Testis (tissue), 2 donors: ENCODE data around the gene PSMD2.

Source experiments
- POLR2A ChIP-seq: fragments of 450-650 bp; IDR thresholded peaks from one replicate; pipeline ENCODE4 v1.6.1; 2017; ENCODE audit warnings: antibody characterized with exemption, mild to moderate bottlenecking, moderate library complexity
- TF ChIP-seq, protein P1 (sequence below), 3 experiments: fragments of 450-650 bp in 2 of 3; fragments of 200-600 bp in 1 of 3; sonication (generic) in 1 of 3; IDR thresholded peaks; one replicate each; pipeline ENCODE4 v1.5.1; 2016 to 2019; ENCODE audit warnings: antibody characterized with exemption in 3 of 3, mild to moderate bottlenecking in 2 of 3, moderate library complexity in 1 of 3

DNA sequence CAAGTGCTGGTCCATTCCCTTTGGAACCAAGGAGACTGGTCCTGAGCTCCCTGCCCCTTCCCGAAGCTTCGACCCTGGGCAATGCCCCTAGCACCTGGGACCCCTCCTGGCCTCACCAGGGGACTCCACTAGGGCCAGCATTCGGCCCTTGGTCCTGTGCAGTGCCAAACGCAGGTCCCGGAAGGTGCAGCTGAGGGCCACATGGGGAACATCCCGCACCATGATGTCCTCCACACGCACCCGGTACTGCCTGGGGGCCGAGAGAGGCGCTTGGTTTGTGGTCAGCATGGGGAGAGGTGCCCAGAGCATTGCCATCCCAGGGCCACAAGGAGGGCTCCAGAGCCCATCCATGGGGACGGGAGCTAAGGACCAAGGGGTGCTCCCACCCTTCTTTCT lies 54.5 kb downstream of the PSMD2 start:
- TF ChIP-seq, protein P1, sequence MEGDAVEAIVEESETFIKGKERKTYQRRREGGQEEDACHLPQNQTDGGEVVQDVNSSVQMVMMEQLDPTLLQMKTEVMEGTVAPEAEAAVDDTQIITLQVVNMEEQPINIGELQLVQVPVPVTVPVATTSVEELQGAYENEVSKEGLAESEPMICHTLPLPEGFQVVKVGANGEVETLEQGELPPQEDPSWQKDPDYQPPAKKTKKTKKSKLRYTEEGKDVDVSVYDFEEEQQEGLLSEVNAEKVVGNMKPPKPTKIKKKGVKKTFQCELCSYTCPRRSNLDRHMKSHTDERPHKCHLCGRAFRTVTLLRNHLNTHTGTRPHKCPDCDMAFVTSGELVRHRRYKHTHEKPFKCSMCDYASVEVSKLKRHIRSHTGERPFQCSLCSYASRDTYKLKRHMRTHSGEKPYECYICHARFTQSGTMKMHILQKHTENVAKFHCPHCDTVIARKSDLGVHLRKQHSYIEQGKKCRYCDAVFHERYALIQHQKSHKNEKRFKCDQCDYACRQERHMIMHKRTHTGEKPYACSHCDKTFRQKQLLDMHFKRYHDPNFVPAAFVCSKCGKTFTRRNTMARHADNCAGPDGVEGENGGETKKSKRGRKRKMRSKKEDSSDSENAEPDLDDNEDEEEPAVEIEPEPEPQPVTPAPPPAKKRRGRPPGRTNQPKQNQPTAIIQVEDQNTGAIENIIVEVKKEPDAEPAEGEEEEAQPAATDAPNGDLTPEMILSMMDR (IDR thresholded peaks at IDR 0.05): no peak
- TF ChIP-seq POLR2A: no peak
